NCI-H748 (cell line): Measurements from ENCODE around the gene RAI1.

Experiments used
- DNase-seq: peaks from one replicate; lab custom pipeline; 2025; ENCODE audit not compliant: unreplicated experiment; lab: John Stamatoyannopoulos, UW

RAI1 gene

GRCh38 chr17:17841601-17842025, 160.4 kb downstream of the RAI1 start:
- no peak for DNase-seq

GRCh38 chr17:17842111-17842876, 161.0 kb downstream of the RAI1 start:
- no peak for DNase-seq

- DNase-seq, result no peak
Observed at GRCh38 chr17:17843096-17843495, 161.8 kb downstream of the RAI1 start.

GRCh38 chr17:17844079-17844478, 162.8 kb downstream of the RAI1 start:
- no peak for DNase-seq

GRCh38 chr17:17844500-17844899, 163.2 kb downstream of the RAI1 start:
- no peak for DNase-seq

GRCh38 chr17:17845046-17845775, 164.0 kb downstream of the RAI1 start:
- DNase-seq, result peak; percentile 47

- DNase-seq, result no peak
Observed at GRCh38 chr17:17846003-17846402, 164.7 kb downstream of the RAI1 start.

- no peak for DNase-seq
Observed at GRCh38 chr17:17846645-17847044, 165.4 kb downstream of the RAI1 start.

GRCh38 chr17:17847118-17847689, 165.9 kb downstream of the RAI1 start:
- no peak for DNase-seq

- DNase-seq, result no peak
Observed at GRCh38 chr17:17847726-17848125, 166.5 kb downstream of the RAI1 start.

- DNase-seq, result no peak
Observed at GRCh38 chr17:17848311-17849082, 167.2 kb downstream of the RAI1 start.

- DNase-seq, result peak; percentile 68
Observed at GRCh38 chr17:17849147-17849820, 168.0 kb downstream of the RAI1 start.

GRCh38 chr17:17849845-17850373, 168.7 kb downstream of the RAI1 start:
- DNase-seq, result peak; percentile 58

- no peak for DNase-seq
Observed at GRCh38 chr17:17851103-17852002, 170.1 kb downstream of the RAI1 start.

- DNase-seq, result no peak
Observed at GRCh38 chr17:17852930-17853329, 171.7 kb downstream of the RAI1 start.

GRCh38 chr17:17853811-17854447, 172.7 kb downstream of the RAI1 start:
- no peak for DNase-seq

GRCh38 chr17:17855976-17856375, 174.7 kb downstream of the RAI1 start:
- DNase-seq, result no peak

GRCh38 chr17:17856386-17856785, 175.1 kb downstream of the RAI1 start:
- no peak for DNase-seq

- no peak for DNase-seq
Observed at GRCh38 chr17:17857496-17857895, 176.2 kb downstream of the RAI1 start.
